OCI-LY7 (cell line): Measurements from ENCODE around the gene PDC. TPM values are rescaled to one million over a fixed set of nuclear protein-coding genes. Genes with fewer than 3 reads are reported as not detected.

Experiments
- total RNA-seq, 2 experiments: library from RNA; depleted of rRNA in 1 of 2; stranded (reverse); fragments of >200 nt in 1 of 2; shearing (Covaris generic) in 1 of 2; gene quantifications; 2 replicates each; pipeline ENCODE4 v1.2.3, GENCODE V29; 2014 to 2022

PDC gene
- total RNA-seq, 2 experiments from 2014 or later: not detected

Other genes with a start within 250 kb of the PDC start
- gene PRG4, start 164.8 kb downstream of the PDC start, total RNA-seq (2014; rRNA removed; shearing (Covaris generic)): 0.03 and 0.26 TPM in 2 replicates
- not detected in 2 replicates for gene PRG4, start 164.8 kb downstream of the PDC start, total RNA-seq (2022)
- gene TPR, start 85.9 kb downstream of the PDC start, total RNA-seq (2014; rRNA removed; shearing (Covaris generic)): 81.8 and 92.1 TPM in 2 replicates
- gene TPR, start 85.9 kb downstream of the PDC start, total RNA-seq (2022): 136 and 141 TPM in 2 replicates
- gene ODR4, start 85.3 kb downstream of the PDC start, total RNA-seq (2014; rRNA removed; shearing (Covaris generic)): 9.2 and 12.0 TPM in 2 replicates
- gene ODR4, start 85.3 kb downstream of the PDC start, total RNA-seq (2022): 11.6 and 16.1 TPM in 2 replicates
- gene PTGS2, start 219.3 kb upstream of the PDC start, total RNA-seq (2014; rRNA removed; shearing (Covaris generic)): not detected in 2 replicates
- gene PTGS2, start 219.3 kb upstream of the PDC start, total RNA-seq (2022): not detected in 2 replicates